HCT116 (cell line): ENCODE measurements around the gene SIAH2. TPM values are rescaled to one million over a fixed set of nuclear protein-coding genes. Genes with fewer than 3 reads are reported as not detected.

Source experiments
- ATAC-seq: fragments of 200-7000 bp; cut with Tn5 transposase; 2 replicates; pipeline ENCODE4 v1.9.1; 2020; ENCODE audit warnings: mild to moderate bottlenecking, moderate library complexity
- BruUV-seq: library from RNA; stranded (reverse); fragments of 400-500 nt; replicated peaks from 2 replicates; lab custom pipeline; 2021; lab: Mats Ljungman, UMichigan
- CTCF ChIA-PET: fragments of 300-600 bp; sonication (Branson Sonifier 250); formaldehyde crosslinking; loops from one replicate; lab custom pipeline; 2021; ENCODE audit warnings: antibody characterized with exemption; lab: Charles Lee
- POLR2A ChIA-PET: fragments of 300-600, 350-600 bp; sonication (Branson Sonifier 250); formaldehyde crosslinking; loops from one replicate; lab custom pipeline; 2021; ENCODE audit warnings: antibody characterized with exemption; lab: Charles Lee
- RAD21 ChIA-PET, 2 experiments: fragments of 300-600 bp; sonication (Branson Sonifier 250); formaldehyde crosslinking; loops; one replicate each; lab custom pipeline; 2023; ENCODE audit warnings: low total read pairs in 2 of 2; ENCODE audit not compliant: uncharacterized antibody in 2 of 2, unreplicated experiment in 2 of 2, low non-redundant PET in 1 of 2; lab: Charles Lee
- DNase-seq: peaks from one replicate; pipeline ENCODE4 v3.0.0-alpha.2; 2010; ENCODE audit warnings: low read depth, low spot score
- H2AFZ ChIP-seq: fragments of 200-600 bp; shearing (Covaris generic), sonication (generic); 2 replicates; pipeline ENCODE4 v1.6.1; 2017; ENCODE audit warnings: low read depth, mixed run types, mixed read lengths, antibody characterized with exemption, low read length; ENCODE audit not compliant: poor library complexity, severe bottlenecking
- H3K27ac ChIP-seq: 2 replicates; pipeline ENCODE4 v1.5.1; 2012; ENCODE audit warnings: low read depth, low read length
- H3K27me3 ChIP-seq: fragments of 200-600 bp; sonication (generic); 2 replicates; pipeline ENCODE4 v1.6.1; 2016; ENCODE audit warnings: mixed run types, low read length, mixed read lengths; ENCODE audit not compliant: insufficient read depth
- H3K36me3 ChIP-seq, 2 experiments: fragments of 200-500 bp in 1 of 2; fragments of 200-600 bp in 1 of 2; sonication (Bioruptor generic) in 1 of 2; sonication (generic) in 1 of 2; 2 replicates each; pipeline versions ENCODE4 v1.5.1 to v1.6.1; 2014 to 2016; ENCODE audit warnings: low read length in 2 of 2, inconsistent platforms in 1 of 2, mixed read lengths in 1 of 2, mixed run types in 1 of 2; ENCODE audit not compliant: insufficient read depth in 2 of 2, control insufficient read depth in 1 of 2
- H3K4me1 ChIP-seq, 2 experiments: fragments of 200-600 bp in 1 of 2; sonication (generic) in 1 of 2; 2 replicates each; pipeline versions ENCODE4 v1.5.1 to v1.6.1; 2012 to 2017; ENCODE audit warnings: low read length in 2 of 2, inconsistent platforms in 1 of 2, mild to moderate bottlenecking in 1 of 2, mixed read lengths in 1 of 2, mixed run types in 1 of 2, moderate library complexity in 1 of 2; ENCODE audit not compliant: insufficient read depth in 2 of 2, control insufficient read depth in 1 of 2
- H3K4me2 ChIP-seq: fragments of 200-600 bp; sonication (generic); 2 replicates; pipeline ENCODE4 v1.6.1; 2017; ENCODE audit warnings: mixed run types, low read length, mixed read lengths
- H3K4me3 ChIP-seq, 2 experiments: fragments of 200-600 bp in 1 of 2; sonication (generic) in 1 of 2; replicated peaks in 1 of 2; 2 replicates each; pipeline ENCODE4 v1.5.1; 2011 to 2016; ENCODE audit warnings: low read length in 2 of 2, control low read depth in 1 of 2, low read depth in 1 of 2, mild to moderate bottlenecking in 1 of 2, mixed read lengths in 1 of 2, mixed run types in 1 of 2
- H3K79me2 ChIP-seq: fragments of 200-600 bp; sonication (generic); 2 replicates; pipeline ENCODE4 v1.6.1; 2017; ENCODE audit warnings: mild to moderate bottlenecking, mixed run types, low read length, moderate library complexity, mixed read lengths; ENCODE audit not compliant: insufficient read depth
- H3K9ac ChIP-seq: fragments of 200-600 bp; sonication (generic); 2 replicates; pipeline ENCODE4 v1.6.1; 2016; ENCODE audit warnings: low read length, mixed read lengths
- H3K9me2 ChIP-seq: fragments of 200-600 bp; sonication (generic), shearing (Covaris generic); 2 replicates; pipeline ENCODE4 v1.6.1; 2017; ENCODE audit warnings: mixed run types, mild to moderate bottlenecking, moderate library complexity; ENCODE audit not compliant: insufficient read depth
- H3K9me3 ChIP-seq, 2 experiments: fragments of 200-500 bp in 1 of 2; fragments of 200-600 bp in 1 of 2; sonication (Bioruptor generic) in 1 of 2; sonication (generic) in 1 of 2; 2 replicates each; pipeline ENCODE4 v1.6.1; 2014 to 2017; ENCODE audit warnings: low read length in 2 of 2, mixed read lengths in 2 of 2, inconsistent platforms in 1 of 2, low read depth in 1 of 2, mild to moderate bottlenecking in 1 of 2, mixed run types in 1 of 2, moderate library complexity in 1 of 2; ENCODE audit not compliant: control insufficient read depth in 1 of 2, insufficient read depth in 1 of 2
- H4K20me1 ChIP-seq: fragments of 200-600 bp; sonication (generic), shearing (Covaris generic); 2 replicates; pipeline ENCODE4 v1.6.1; 2017; ENCODE audit warnings: mixed run types, mild to moderate bottlenecking, moderate library complexity; ENCODE audit not compliant: insufficient read depth
- CBX3 ChIP-seq: IDR thresholded peaks from 2 replicates; pipeline ENCODE4 v1.6.1; 2012; ENCODE audit warnings: low read depth
- EGR1 ChIP-seq: IDR thresholded peaks from 2 replicates; pipeline ENCODE4 v1.6.1; 2012; ENCODE audit warnings: low read depth
- ELF1 ChIP-seq: IDR thresholded peaks from 2 replicates; pipeline ENCODE4 v1.6.1; 2012; ENCODE audit warnings: low read depth, borderline replicate concordance
- EZH2 ChIP-seq: fragments of 200-600 bp; sonication (generic); IDR thresholded peaks from 2 replicates; pipeline ENCODE4 v1.6.1; 2017; ENCODE audit warnings: antibody characterized with exemption, mixed run types
- EZH2phosphoT487 ChIP-seq: fragments of 200-600 bp; IDR thresholded peaks from 2 replicates; pipeline ENCODE4 v1.6.1; 2018; ENCODE audit warnings: antibody characterized with exemption, borderline replicate concordance
- JUND ChIP-seq: IDR thresholded peaks from 2 replicates; pipeline ENCODE4 v1.6.1; 2012
- SP1 ChIP-seq: IDR thresholded peaks from 2 replicates; pipeline ENCODE4 v1.6.1; 2012; ENCODE audit warnings: low read depth
- SRF ChIP-seq: IDR thresholded peaks from 2 replicates; pipeline ENCODE4 v1.6.1; 2012; ENCODE audit warnings: low read depth
- TCF7L2 ChIP-seq: IDR thresholded peaks from 2 replicates; pipeline ENCODE4 v1.7.0; 2011; ENCODE audit warnings: borderline replicate concordance, inconsistent platforms; ENCODE audit not compliant: insufficient read depth, insufficient read length; ENCODE audit errors: extremely low read depth
- YY1 ChIP-seq: IDR thresholded peaks from 2 replicates; pipeline ENCODE4 v1.6.1; 2011; ENCODE audit warnings: low read length, low read depth, moderate library complexity, mild to moderate bottlenecking; ENCODE audit not compliant: insufficient replicate concordance; ENCODE audit errors: extremely low read depth
- ZFX ChIP-seq: fragments of 450-650 bp; IDR thresholded peaks from 2 replicates; pipeline ENCODE4 v1.6.1; 2017
- intact Hi-C: fragments of 100-400 bp; cut with micrococcal nuclease; formaldehyde crosslinking; loops from 2 replicates; pipeline ENCODE4 v1.10.0; 2022
- total RNA-seq: library from RNA; stranded (reverse); gene quantifications from one replicate; pipeline ENCODE4 v1.2.1, GENCODE V29; 2021; ENCODE audit not compliant: unreplicated experiment
- TF ChIP-seq, protein P1 (sequence below): IDR thresholded peaks from 2 replicates; pipeline ENCODE4 v1.6.1; 2012
- TF ChIP-seq, protein P2 (sequence below): IDR thresholded peaks from 2 replicates; pipeline ENCODE4 v1.6.1; 2011; ENCODE audit warnings: mild to moderate bottlenecking, low read length, moderate library complexity; ENCODE audit not compliant: insufficient replicate concordance; ENCODE audit errors: extremely low read depth
- TF ChIP-seq, protein P3 (sequence below): IDR thresholded peaks from 2 replicates; pipeline ENCODE4 v1.6.1; 2012; ENCODE audit warnings: low read depth

SIAH2 gene
- total RNA-seq, 1 experiment from 2014 or later, result 39.9 TPM

DNA sequence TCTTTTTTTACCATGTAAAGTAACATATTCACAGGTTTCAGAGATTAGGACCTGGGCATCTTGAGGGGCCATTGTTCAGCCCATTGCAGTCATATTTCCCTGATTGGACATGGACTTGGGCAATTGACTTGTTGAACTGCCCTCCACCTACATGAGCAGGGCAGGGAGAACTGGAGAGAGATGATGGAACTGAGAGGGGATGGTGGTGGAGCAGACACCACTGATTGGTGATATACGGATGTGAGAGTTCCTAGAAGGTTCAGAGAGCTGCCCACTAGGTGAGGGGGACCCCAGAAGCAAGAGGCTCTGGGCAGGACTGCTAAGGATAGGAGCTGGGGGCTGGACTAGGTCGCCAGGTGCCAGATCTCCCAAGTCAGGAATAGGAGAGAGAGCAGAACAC lies 37.8 kb upstream of the SIAH2 start:
- H3K9ac ChIP-seq, result no peak overlapping the region
- POLR2A ChIA-PET, result no interaction called here
- CTCF ChIA-PET, result interaction anchor here (1.4 kb wide), 1 partner anchor 13 kb away, joined by 3 read pairs; no protein-coding TSS in a partner anchor
- no peaks in the 10 kb centered on the region for H3K9me2 ChIP-seq
- DNase-seq (no peak), ATAC-seq (no peak)
- H2AFZ ChIP-seq, result no peak overlapping the region
- H3K27ac ChIP-seq, result no peak overlapping the region
- H3K79me2 ChIP-seq, result no peaks in the 10 kb centered on the region
- no peak overlapping the region for H3K4me2 ChIP-seq
- H3K27me3 ChIP-seq, result no peaks in the 10 kb centered on the region
- RAD21 ChIA-PET, result no interaction called here
- intact Hi-C loops, result no loop called here
- no peaks in the 10 kb centered on the region for H3K4me1 ChIP-seq
- TF ChIP-seq, protein P1, sequence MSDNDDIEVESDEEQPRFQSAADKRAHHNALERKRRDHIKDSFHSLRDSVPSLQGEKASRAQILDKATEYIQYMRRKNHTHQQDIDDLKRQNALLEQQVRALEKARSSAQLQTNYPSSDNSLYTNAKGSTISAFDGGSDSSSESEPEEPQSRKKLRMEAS, result no peak
- TF ChIP-seq ZFX (no peak), EGR1 (no peak), JUND (no peak), CBX3 (no peak), EZH2 (no peak), EZH2phosphoT487 (no peak), YY1 (no peak), TCF7L2 (no peak), ELF1 (no peak), SP1 (no peak), SRF (no peak)
- TF ChIP-seq, protein P2, sequence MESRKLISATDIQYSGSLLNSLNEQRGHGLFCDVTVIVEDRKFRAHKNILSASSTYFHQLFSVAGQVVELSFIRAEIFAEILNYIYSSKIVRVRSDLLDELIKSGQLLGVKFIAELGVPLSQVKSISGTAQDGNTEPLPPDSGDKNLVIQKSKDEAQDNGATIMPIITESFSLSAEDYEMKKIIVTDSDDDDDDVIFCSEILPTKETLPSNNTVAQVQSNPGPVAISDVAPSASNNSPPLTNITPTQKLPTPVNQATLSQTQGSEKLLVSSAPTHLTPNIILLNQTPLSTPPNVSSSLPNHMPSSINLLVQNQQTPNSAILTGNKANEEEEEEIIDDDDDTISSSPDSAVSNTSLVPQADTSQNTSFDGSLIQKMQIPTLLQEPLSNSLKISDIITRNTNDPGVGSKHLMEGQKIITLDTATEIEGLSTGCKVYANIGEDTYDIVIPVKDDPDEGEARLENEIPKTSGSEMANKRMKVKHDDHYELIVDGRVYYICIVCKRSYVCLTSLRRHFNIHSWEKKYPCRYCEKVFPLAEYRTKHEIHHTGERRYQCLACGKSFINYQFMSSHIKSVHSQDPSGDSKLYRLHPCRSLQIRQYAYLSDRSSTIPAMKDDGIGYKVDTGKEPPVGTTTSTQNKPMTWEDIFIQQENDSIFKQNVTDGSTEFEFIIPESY, result no peak
- TF ChIP-seq, protein P3, sequence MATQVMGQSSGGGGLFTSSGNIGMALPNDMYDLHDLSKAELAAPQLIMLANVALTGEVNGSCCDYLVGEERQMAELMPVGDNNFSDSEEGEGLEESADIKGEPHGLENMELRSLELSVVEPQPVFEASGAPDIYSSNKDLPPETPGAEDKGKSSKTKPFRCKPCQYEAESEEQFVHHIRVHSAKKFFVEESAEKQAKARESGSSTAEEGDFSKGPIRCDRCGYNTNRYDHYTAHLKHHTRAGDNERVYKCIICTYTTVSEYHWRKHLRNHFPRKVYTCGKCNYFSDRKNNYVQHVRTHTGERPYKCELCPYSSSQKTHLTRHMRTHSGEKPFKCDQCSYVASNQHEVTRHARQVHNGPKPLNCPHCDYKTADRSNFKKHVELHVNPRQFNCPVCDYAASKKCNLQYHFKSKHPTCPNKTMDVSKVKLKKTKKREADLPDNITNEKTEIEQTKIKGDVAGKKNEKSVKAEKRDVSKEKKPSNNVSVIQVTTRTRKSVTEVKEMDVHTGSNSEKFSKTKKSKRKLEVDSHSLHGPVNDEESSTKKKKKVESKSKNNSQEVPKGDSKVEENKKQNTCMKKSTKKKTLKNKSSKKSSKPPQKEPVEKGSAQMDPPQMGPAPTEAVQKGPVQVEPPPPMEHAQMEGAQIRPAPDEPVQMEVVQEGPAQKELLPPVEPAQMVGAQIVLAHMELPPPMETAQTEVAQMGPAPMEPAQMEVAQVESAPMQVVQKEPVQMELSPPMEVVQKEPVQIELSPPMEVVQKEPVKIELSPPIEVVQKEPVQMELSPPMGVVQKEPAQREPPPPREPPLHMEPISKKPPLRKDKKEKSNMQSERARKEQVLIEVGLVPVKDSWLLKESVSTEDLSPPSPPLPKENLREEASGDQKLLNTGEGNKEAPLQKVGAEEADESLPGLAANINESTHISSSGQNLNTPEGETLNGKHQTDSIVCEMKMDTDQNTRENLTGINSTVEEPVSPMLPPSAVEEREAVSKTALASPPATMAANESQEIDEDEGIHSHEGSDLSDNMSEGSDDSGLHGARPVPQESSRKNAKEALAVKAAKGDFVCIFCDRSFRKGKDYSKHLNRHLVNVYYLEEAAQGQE, result no peak
- TF ChIP-seq, all 23 proteins: peak for 0
- no TSS peak for BruUV-seq
- no peaks in the 10 kb centered on the region for H4K20me1 ChIP-seq
- no peaks in the 10 kb centered on the region for H3K9me3 ChIP-seq
- H3K36me3 ChIP-seq, result no peaks in the 10 kb centered on the region
- no peak overlapping the region for H3K4me3 ChIP-seq
